Measurements from ENCODE around the gene THSD4. TPM values are rescaled to one million over a fixed set of nuclear protein-coding genes. Genes with fewer than 3 reads are reported as not detected.

The THSD4 gene
- polyA plus RNA-seq, 1 experiment = 18.8 TPM

- CTCF ChIA-PET = interaction anchor here (1.3 kb wide), 1 partner anchor 24 kb away, joined by 4 read pairs; no protein-coding TSS in a partner anchor
- POLR2A ChIA-PET = no interaction called here
These were observed 392.9 kb downstream of the THSD4 start for GRCh38 chr15:71508081-71508682.

GRCh38 chr15:71509139-71509538, 393.9 kb downstream of the THSD4 start:
- Histone ChIP-seq H3K27me3 (ENCODE audit: control insufficient read depth, insufficient read depth, low read length) (no peaks in the 10 kb centered on the region), H3K36me3 (ENCODE audit: control insufficient read depth, insufficient read depth, low read length) (no peaks in the 10 kb centered on the region), H3K4me3 (ENCODE audit: low read depth, low read length) (no peak overlapping the region)
- POLR2A ChIA-PET = no interaction called here
- no peak for DNase-seq (ENCODE audit: low read depth)
- CTCF ChIA-PET = no interaction called here
- TF ChIP-seq CTCF (IDR thresholded peaks at IDR 0.05; ENCODE audit: insufficient read depth, low read depth, low read length) = no peak

More at GRCh38 chr15:71508081-71508682, 392.9 kb downstream of the THSD4 start:
- no peak for DNase-seq (ENCODE audit: low read depth)
- Histone ChIP-seq H3K36me3 (ENCODE audit: control insufficient read depth, insufficient read depth, low read length) (no peaks in the 10 kb centered on the region), H3K27me3 (ENCODE audit: control insufficient read depth, insufficient read depth, low read length) (no peaks in the 10 kb centered on the region), H3K4me3 (ENCODE audit: low read depth, low read length) (no peak overlapping the region)
- no peak for TF ChIP-seq CTCF (IDR thresholded peaks at IDR 0.05; ENCODE audit: insufficient read depth, low read depth, low read length)

GRCh38 chr15:71510763-71511162, 395.5 kb downstream of the THSD4 start:
- CTCF ChIA-PET = no interaction called here

GRCh38 chr15:71511796-71512681, 396.8 kb downstream of the THSD4 start:
- DNase-seq (ENCODE audit: low read depth) = no peak
- CTCF ChIA-PET = interaction anchor here (1.8 kb wide), 1 partner anchor 12 kb away, joined by 4 read pairs; no protein-coding TSS in a partner anchor
- H3K4me3 ChIP-seq (ENCODE audit: low read depth, low read length) = no peak overlapping the region
- no peak for TF ChIP-seq CTCF (IDR thresholded peaks at IDR 0.05; ENCODE audit: insufficient read depth, low read depth, low read length)
- H3K27me3 ChIP-seq (ENCODE audit: control insufficient read depth, insufficient read depth, low read length) = no peaks in the 10 kb centered on the region
- POLR2A ChIA-PET = no interaction called here
- no peaks in the 10 kb centered on the region for H3K36me3 ChIP-seq (ENCODE audit: control insufficient read depth, insufficient read depth, low read length)

More at GRCh38 chr15:71510763-71511162, 395.5 kb downstream of the THSD4 start:
- TF ChIP-seq CTCF (IDR thresholded peaks at IDR 0.05; ENCODE audit: insufficient read depth, low read depth, low read length) = no peak
- no peaks in the 10 kb centered on the region for H3K36me3 ChIP-seq (ENCODE audit: control insufficient read depth, insufficient read depth, low read length)
- no peak for DNase-seq (ENCODE audit: low read depth)
- H3K27me3 ChIP-seq (ENCODE audit: control insufficient read depth, insufficient read depth, low read length) = no peaks in the 10 kb centered on the region
- POLR2A ChIA-PET = no interaction called here
- no peak overlapping the region for H3K4me3 ChIP-seq (ENCODE audit: low read depth, low read length)

GRCh38 chr15:71512682-71513006, 397.4 kb downstream of the THSD4 start:
- Histone ChIP-seq H3K4me3 (ENCODE audit: low read depth, low read length) (no peak overlapping the region), H3K36me3 (ENCODE audit: control insufficient read depth, insufficient read depth, low read length) (no peaks in the 10 kb centered on the region), H3K27me3 (ENCODE audit: control insufficient read depth, insufficient read depth, low read length) (no peaks in the 10 kb centered on the region)
- ChIA-PET POLR2A (no interaction called here), CTCF (interaction anchor here (1.8 kb wide), 1 partner anchor 12 kb away, joined by 4 read pairs; no protein-coding TSS in a partner anchor)
- no peak for TF ChIP-seq CTCF (IDR thresholded peaks at IDR 0.05; ENCODE audit: insufficient read depth, low read depth, low read length)
- no peak for DNase-seq (ENCODE audit: low read depth)

Measured in BJ (cell line).